Adipocyte (in vitro differentiated cells): ENCODE data around the gene MROH2B.
"Not testable (repeated sequence)": the region's sequence is repeated elsewhere in the genome, so short reads cannot be mapped to it uniquely, and the experiment has no call there.

ENCODE experiments used
- DNase-seq: peaks from one replicate; pipeline ENCODE4 v3.0.0-alpha.2; 2015; ENCODE audit warnings: low read depth
- H3K27me3 ChIP-seq: replicated peaks from 2 replicates; pipeline ENCODE4 v1.7.0; 2013; ENCODE audit warnings: mild to moderate bottlenecking, low read length, moderate library complexity; ENCODE audit not compliant: control insufficient read depth, insufficient read depth
- H3K36me3 ChIP-seq: 2 replicates; pipeline ENCODE4 v1.7.0; 2013; ENCODE audit warnings: low read length, mild to moderate bottlenecking, moderate library complexity; ENCODE audit not compliant: control insufficient read depth, insufficient read depth, severe bottlenecking
- H3K4me1 ChIP-seq: 2 replicates; pipeline ENCODE4 v1.7.0; 2013; ENCODE audit warnings: mild to moderate bottlenecking, low read length, moderate library complexity; ENCODE audit not compliant: control insufficient read depth, insufficient read depth
- H3K4me3 ChIP-seq: 2 replicates; pipeline ENCODE4 v1.7.0; 2013; ENCODE audit warnings: mild to moderate bottlenecking, low read length, moderate library complexity
- H3K9ac ChIP-seq: 2 replicates; pipeline ENCODE4 v1.7.0; 2013; ENCODE audit warnings: mild to moderate bottlenecking, low read length, moderate library complexity
- H3K9me3 ChIP-seq: 2 replicates; pipeline ENCODE4 v1.7.0; 2013; ENCODE audit warnings: mild to moderate bottlenecking, low read length, moderate library complexity; ENCODE audit not compliant: control insufficient read depth

The MROH2B gene

DNA sequence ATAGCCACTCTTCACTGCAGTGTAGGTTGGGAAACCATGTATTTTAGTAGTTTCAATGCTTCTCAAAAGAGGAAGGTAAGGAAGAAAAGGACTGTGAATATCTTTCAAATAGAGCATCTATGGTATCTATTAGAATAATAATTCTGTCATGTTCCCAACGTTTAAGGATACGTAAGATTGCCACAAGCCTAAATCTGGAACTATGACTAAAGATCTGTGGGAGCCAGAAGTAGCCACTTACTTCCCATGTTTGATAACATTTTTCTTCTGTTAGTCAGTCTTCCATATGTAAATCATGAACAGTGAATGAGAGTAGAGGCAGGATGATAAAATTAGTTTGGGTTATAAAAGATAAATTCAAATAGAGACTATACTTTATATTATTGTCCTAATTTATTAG, 16.3 kb upstream of the MROH2B start:
- Histone ChIP-seq H3K36me3 (no peaks in the 10 kb centered on the region), H3K27me3 (no peaks in the 10 kb centered on the region), H3K9me3 (peaks cover 10% of the 10 kb centered on the region), H3K4me1 (peaks cover 10% of the 10 kb centered on the region), H3K9ac (no peak overlapping the region), H3K4me3 (no peak overlapping the region)
- DNase-seq = peak; percentile 42

GRCh38 chr5:41083306-41083705, 12.2 kb upstream of the MROH2B start:
- no peaks in the 10 kb centered on the region for H3K36me3 ChIP-seq
- H3K9me3 ChIP-seq = peaks cover 18% of the 10 kb centered on the region
- H3K27me3 ChIP-seq = no peaks in the 10 kb centered on the region
- H3K4me3 ChIP-seq = no peak overlapping the region
- DNase-seq = peak; percentile 13
- H3K9ac ChIP-seq = no peak overlapping the region
- peaks cover 10% of the 10 kb centered on the region for H3K4me1 ChIP-seq

- Histone ChIP-seq H3K4me3 (no peak overlapping the region), H3K9ac (no peak overlapping the region), H3K27me3 (no peaks in the 10 kb centered on the region), H3K4me1 (peaks cover 5% of the 10 kb centered on the region), H3K9me3 (no peaks in the 10 kb centered on the region), H3K36me3 (no peaks in the 10 kb centered on the region)
- peak; percentile 34 for DNase-seq
Observed at GRCh38 chr5:41071975-41072374, 833 bp upstream of the MROH2B start.

GRCh38 chr5:41067714-41068568, 3.2 kb downstream of the MROH2B start:
- no peaks in the 10 kb centered on the region for H3K27me3 ChIP-seq
- no peaks in the 10 kb centered on the region for H3K36me3 ChIP-seq
- peaks cover 5% of the 10 kb centered on the region for H3K4me1 ChIP-seq
- no peak overlapping the region for H3K4me3 ChIP-seq
- no peak overlapping the region for H3K9ac ChIP-seq
- no peak for DNase-seq
- no peaks in the 10 kb centered on the region for H3K9me3 ChIP-seq

DNA sequence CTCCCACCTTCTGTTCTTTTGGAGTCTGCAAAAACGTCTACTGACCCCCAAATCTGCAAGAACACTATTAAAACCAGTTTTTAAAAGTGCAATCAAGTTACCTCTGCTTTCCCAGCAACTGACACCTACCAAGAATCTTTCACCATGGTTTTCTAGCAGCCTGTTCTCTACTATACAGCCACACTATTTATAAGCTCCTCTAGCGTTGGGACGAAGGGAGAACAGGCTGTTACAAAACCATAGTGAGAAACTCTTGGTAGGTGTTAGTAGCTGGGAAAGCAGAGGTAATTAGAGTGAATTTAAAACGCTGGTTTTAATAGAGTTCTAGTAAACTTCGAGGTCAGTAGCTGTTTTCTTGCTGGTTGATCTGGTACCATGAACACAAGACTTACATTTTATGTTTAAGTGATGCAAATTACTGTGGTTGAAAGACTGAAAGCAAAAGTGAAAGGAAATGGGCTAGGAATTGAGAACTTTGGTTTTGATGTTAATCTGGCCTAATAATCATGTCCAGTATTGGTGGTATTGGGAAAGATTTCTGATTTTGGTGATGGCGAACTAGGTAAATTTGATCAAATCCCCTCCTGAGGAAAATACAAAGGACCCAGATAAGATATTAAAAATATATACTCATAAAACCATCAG, 5.3 kb downstream of the MROH2B start:
- no peaks in the 10 kb centered on the region for H3K4me1 ChIP-seq
- H3K9ac ChIP-seq = no peak overlapping the region
- H3K36me3 ChIP-seq = no peaks in the 10 kb centered on the region
- H3K4me3 ChIP-seq = no peak overlapping the region
- no peaks in the 10 kb centered on the region for H3K27me3 ChIP-seq
- H3K9me3 ChIP-seq = no peaks in the 10 kb centered on the region
- no peak for DNase-seq

- DNase-seq = no peak
- Histone ChIP-seq H3K9ac (no peak overlapping the region), H3K4me3 (no peak overlapping the region), H3K27me3 (no peaks in the 10 kb centered on the region), H3K4me1 (peaks cover 4% of the 10 kb centered on the region), H3K36me3 (no peaks in the 10 kb centered on the region), H3K9me3 (no peaks in the 10 kb centered on the region)
Observed at GRCh38 chr5:41057940-41058339, 13.2 kb downstream of the MROH2B start.

DNA sequence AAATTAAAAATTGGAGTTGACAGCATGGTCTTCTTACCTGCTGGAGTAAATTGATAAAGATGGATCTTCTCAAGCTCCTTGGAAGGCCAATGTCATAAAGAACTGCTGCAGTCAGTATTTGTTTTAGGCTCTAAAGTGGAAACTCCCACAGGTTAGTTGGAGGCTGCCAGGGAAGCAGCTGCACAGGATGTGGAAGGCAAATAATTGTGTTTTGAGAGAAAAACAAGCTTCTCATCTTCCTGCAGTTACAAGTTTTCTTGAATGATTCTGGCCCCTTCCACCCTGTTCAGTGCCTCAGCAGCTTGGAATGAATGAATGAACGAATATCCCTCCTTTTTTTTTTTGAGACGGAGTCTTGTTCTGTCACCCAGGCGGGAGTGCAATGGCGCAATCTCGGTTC, 13.9 kb downstream of the MROH2B start:
- H3K9ac ChIP-seq = no peak overlapping the region
- H3K27me3 ChIP-seq = no peaks in the 10 kb centered on the region
- H3K36me3 ChIP-seq = no peaks in the 10 kb centered on the region
- H3K9me3 ChIP-seq = no peaks in the 10 kb centered on the region
- DNase-seq = no peak
- H3K4me3 ChIP-seq = no peak overlapping the region
- peaks cover 4% of the 10 kb centered on the region for H3K4me1 ChIP-seq

GRCh38 chr5:41048986-41049385, 22.2 kb downstream of the MROH2B start:
- H3K36me3 ChIP-seq = no peaks in the 10 kb centered on the region
- no peak overlapping the region for H3K4me3 ChIP-seq
- DNase-seq = no peak
- peaks cover 4% of the 10 kb centered on the region for H3K27me3 ChIP-seq
- H3K9me3 ChIP-seq = no peaks in the 10 kb centered on the region
- H3K9ac ChIP-seq = no peak overlapping the region
- H3K4me1 ChIP-seq = no peaks in the 10 kb centered on the region

DNA sequence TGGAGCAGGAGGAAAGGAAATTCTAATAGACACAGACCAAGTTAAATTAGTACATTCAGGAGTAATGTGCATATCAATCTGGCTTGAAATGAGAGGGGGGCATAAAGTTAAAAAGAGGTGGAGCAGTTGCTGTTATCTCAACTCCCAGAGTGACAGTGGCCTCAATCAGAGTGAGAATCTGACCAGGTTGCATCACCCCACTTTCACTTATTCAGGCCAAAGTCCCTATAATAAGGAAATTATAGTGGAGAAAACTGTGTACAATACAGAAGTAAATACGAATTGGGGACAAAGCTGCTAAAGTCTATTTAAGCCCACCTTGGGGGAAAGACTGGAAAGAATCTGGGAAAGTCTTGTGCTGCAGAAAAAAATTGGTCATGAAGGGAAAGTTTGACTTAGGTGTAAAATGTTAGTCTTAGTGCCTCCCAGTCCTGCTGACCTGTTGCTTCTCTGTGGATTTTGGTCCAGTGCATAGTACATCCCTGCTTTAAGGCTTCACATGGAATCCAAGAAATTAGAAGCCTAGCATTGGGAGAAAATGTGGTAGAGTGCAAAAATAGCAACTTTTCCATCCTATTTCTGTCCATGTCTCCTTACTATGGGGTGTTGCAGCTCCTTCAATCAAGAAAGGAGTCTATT, 27.9 kb downstream of the MROH2B start:
- no peak for DNase-seq
- H3K36me3 ChIP-seq = no peaks in the 10 kb centered on the region
- no peak overlapping the region for H3K4me3 ChIP-seq

DNA sequence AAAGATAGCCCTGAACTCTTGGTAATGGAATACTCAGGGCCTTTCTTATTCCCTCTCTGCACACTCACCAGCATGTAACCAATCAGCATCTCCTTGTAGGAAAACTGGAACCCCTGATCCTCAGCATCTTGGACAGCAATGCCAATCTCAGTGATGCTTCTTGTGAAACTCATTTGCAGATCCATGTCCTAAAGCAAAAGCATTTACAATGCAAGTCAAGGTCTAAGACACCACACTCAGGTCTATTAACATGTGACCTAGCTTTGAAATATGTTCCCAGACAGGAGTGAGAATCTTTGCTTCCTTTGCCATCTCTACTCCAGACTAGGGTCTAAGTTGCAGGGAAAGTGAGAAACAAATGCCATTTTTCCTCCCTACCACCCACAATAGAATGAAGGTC, 38.2 kb downstream of the MROH2B start:
- Histone ChIP-seq H3K4me3 (no peak overlapping the region), H3K9ac (no peak overlapping the region), H3K27me3 (no peaks in the 10 kb centered on the region), H3K36me3 (no peaks in the 10 kb centered on the region), H3K4me1 (no peaks in the 10 kb centered on the region), H3K9me3 (peaks cover 5% of the 10 kb centered on the region)
- DNase-seq = no peak

More for the DNA sequence above, 27.9 kb downstream of the MROH2B start:
- H3K27me3 ChIP-seq = peaks cover 2% of the 10 kb centered on the region
- no peak overlapping the region for H3K9ac ChIP-seq
- no peaks in the 10 kb centered on the region for H3K4me1 ChIP-seq
- H3K9me3 ChIP-seq = no peaks in the 10 kb centered on the region

- not testable (repeated sequence) for H3K4me3 ChIP-seq, DNase-seq, H3K27me3 ChIP-seq, H3K9me3 ChIP-seq, H3K4me1 ChIP-seq, H3K9ac ChIP-seq, H3K36me3 ChIP-seq
Observed at GRCh38 chr5:41022600-41022999, 48.5 kb downstream of the MROH2B start.
